Liver (tissue), 9 donors: Measurements from ENCODE around the gene TIMP1. TPM values are rescaled to one million over a fixed set of nuclear protein-coding genes. Genes with fewer than 3 reads are reported as not detected.

ENCODE experiments used
- DNase-seq: peaks from one replicate; pipeline ENCODE4 v3.0.0-alpha.2; 2017; ENCODE audit warnings: low spot score
- H3K27ac ChIP-seq, 2 donors: one replicate each; pipeline ENCODE4 v1.7.0; 2013; ENCODE audit warnings: inconsistent platforms in 2 of 2, low read length in 2 of 2, control low read depth in 1 of 2, low read depth in 1 of 2, mild to moderate bottlenecking in 1 of 2
- H3K27me3 ChIP-seq, 4 donors: one replicate each; pipeline versions ENCODE4 v1.6.1 to v1.7.0; 2013; ENCODE audit warnings: low read length in 3 of 4, inconsistent platforms in 1 of 4, mild to moderate bottlenecking in 1 of 4, moderate library complexity in 1 of 4; ENCODE audit not compliant: control insufficient read depth in 4 of 4, insufficient read depth in 4 of 4
- H3K36me3 ChIP-seq, 4 donors: one replicate each; pipeline versions ENCODE4 v1.6.1 to v1.7.0; 2013; ENCODE audit warnings: low read length in 3 of 4, mild to moderate bottlenecking in 3 of 4, low read depth in 1 of 4, moderate library complexity in 1 of 4; ENCODE audit not compliant: control insufficient read depth in 4 of 4, insufficient read depth in 3 of 4
- H3K4me1 ChIP-seq, 4 donors: one replicate each; pipeline versions ENCODE4 v1.6.1 to v1.7.0; 2013; ENCODE audit warnings: low read length in 3 of 4, mild to moderate bottlenecking in 3 of 4, moderate library complexity in 1 of 4; ENCODE audit not compliant: control insufficient read depth in 4 of 4, insufficient read depth in 4 of 4
- H3K4me3 ChIP-seq, 3 donors: one replicate each; pipeline versions ENCODE4 v1.6.1 to v1.7.0; 2013; ENCODE audit warnings: low read length in 3 of 3, control low read depth in 1 of 3, low read depth in 1 of 3, mild to moderate bottlenecking in 1 of 3
- H3K9ac ChIP-seq, 2 donors: one replicate each; pipeline ENCODE4 v1.7.0; 2013; ENCODE audit warnings: low read length in 2 of 2, mild to moderate bottlenecking in 2 of 2, moderate library complexity in 2 of 2, control low read depth in 1 of 2, low read depth in 1 of 2
- H3K9me3 ChIP-seq, 4 donors: one replicate each; pipeline versions ENCODE4 v1.6.1 to v1.7.0; 2013; ENCODE audit warnings: low read length in 3 of 4; ENCODE audit not compliant: control insufficient read depth in 4 of 4
- ATF3 ChIP-seq: IDR thresholded peaks from 2 replicates; pipeline ENCODE4 v1.6.1; 2016; ENCODE audit warnings: antibody characterized with exemption
- CTCF ChIP-seq: fragments of 150-350 bp; IDR thresholded peaks from 2 replicates; pipeline ENCODE4 v1.5.1; 2017; ENCODE audit warnings: improper control_type of control experiment, low read depth, low read length; ENCODE audit not compliant: missing input control
- EGR1 ChIP-seq, 2 donors: IDR thresholded peaks; 2 replicates each; pipeline ENCODE4 v1.6.1; 2016 to 2018; ENCODE audit warnings: antibody characterized with exemption in 2 of 2, low read depth in 2 of 2
- FOXA1 ChIP-seq: IDR thresholded peaks from 2 replicates; pipeline ENCODE4 v1.6.1; 2016; ENCODE audit warnings: antibody characterized with exemption
- FOXA2 ChIP-seq: IDR thresholded peaks from 2 replicates; pipeline ENCODE4 v1.6.1; 2016; ENCODE audit warnings: antibody characterized with exemption
- GABPA ChIP-seq, 2 donors: IDR thresholded peaks in 1 of 2; conservative IDR thresholded peaks in 1 of 2; 2 replicates each; pipeline ENCODE4 v1.6.1; 2016; ENCODE audit warnings: antibody characterized with exemption in 2 of 2, mild to moderate bottlenecking in 1 of 2, moderate library complexity in 1 of 2
- HNF4A ChIP-seq, 2 donors: conservative IDR thresholded peaks; 2 replicates each; pipeline ENCODE4 v1.6.1; 2016; ENCODE audit warnings: antibody characterized with exemption in 2 of 2, mild to moderate bottlenecking in 2 of 2
- HNF4G ChIP-seq: IDR thresholded peaks from 2 replicates; pipeline ENCODE4 v1.6.1; 2016; ENCODE audit warnings: antibody characterized with exemption
- JUND ChIP-seq, 2 donors: IDR thresholded peaks; 2 replicates each; pipeline ENCODE4 v1.6.1; 2016; ENCODE audit warnings: antibody characterized with exemption in 2 of 2
- MAX ChIP-seq: IDR thresholded peaks from 2 replicates; pipeline ENCODE4 v1.6.1; 2016; ENCODE audit warnings: antibody characterized with exemption
- NR2F2 ChIP-seq: IDR thresholded peaks from 2 replicates; pipeline ENCODE4 v1.6.1; 2016; ENCODE audit warnings: antibody characterized with exemption
- RAD21 ChIP-seq, 2 donors: IDR thresholded peaks; 2 replicates each; pipeline ENCODE4 v1.6.1; 2016; ENCODE audit warnings: antibody characterized with exemption in 2 of 2, mild to moderate bottlenecking in 2 of 2
- REST ChIP-seq: IDR thresholded peaks from 2 replicates; pipeline ENCODE4 v1.6.1; 2016; ENCODE audit warnings: antibody characterized with exemption, mild to moderate bottlenecking
- RXRA ChIP-seq, 2 donors: IDR thresholded peaks; 2 replicates each; pipeline ENCODE4 v1.6.1; 2017 to 2018; ENCODE audit warnings: antibody characterized with exemption in 2 of 2, mild to moderate bottlenecking in 1 of 2
- SP1 ChIP-seq: IDR thresholded peaks from 2 replicates; pipeline ENCODE4 v1.6.1; 2018; ENCODE audit warnings: antibody characterized with exemption, mild to moderate bottlenecking
- TAF1 ChIP-seq: conservative IDR thresholded peaks from 2 replicates; pipeline ENCODE4 v1.6.1; 2016; ENCODE audit warnings: antibody characterized with exemption, mild to moderate bottlenecking
- YY1 ChIP-seq: IDR thresholded peaks from 2 replicates; pipeline ENCODE4 v1.6.1; 2016; ENCODE audit warnings: antibody characterized with exemption, mild to moderate bottlenecking
- ZBTB33 ChIP-seq: IDR thresholded peaks from 2 replicates; pipeline ENCODE4 v1.6.1; 2016; ENCODE audit warnings: antibody characterized with exemption
- WGBS: extraction: QIAGEN DNeasy Blood & Tissue Kit; methylation state at CpG from one replicate; pipeline ENCODE4 v1.1.7; 2013; 5-methylcytosine and 5-hydroxymethylcytosine counted together
- polyA plus RNA-seq, 2 donors: library from polyadenylated mRNA; stranded (reverse) in 1 of 2; unstranded in 1 of 2; fragments of 200-250 nt in 1 of 2; fragments of >200 nt in 1 of 2; fragmentation: Nextera tagmentation in 1 of 2; extraction: Ambion mirVana in 1 of 2; gene quantifications; one replicate each; pipeline versions ENCODE4 v1.2.1 to v1.2.3, GENCODE V29; 2013 to 2015
- total RNA-seq, 2 donors: library from RNA; depleted of rRNA; stranded (reverse); fragments of >200 nt; gene quantifications; one replicate each; pipeline ENCODE4 v1.2.3, GENCODE V29; 2014
- donor health status: healthy.
- donor health status: healthy.
- donor health status: healthy.
- donor health status: healthy.
- donor health status: healthy.

Gene TIMP1
- total and polyA plus RNA-seq, 4 donors, result 18.0 to 1,609 (median 146) TPM

- no peak for DNase-seq
- WGBS, result 8% methylated on average over 15 of the region's 15 CpGs
Observed at GRCh38 chrX:47560179-47560933, 21.9 kb upstream of the TIMP1 start.

GRCh38 chrX:47560934-47561658 is 21.1 kb upstream of the TIMP1 start, which contains the start of gene ARAF:
TSS of gene ARAF (plus strand) at chrX:47561205. CDS start at chrX:47562968, 1,763 bp downstream.
- no peaks in the 10 kb centered on the region for H3K9me3 ChIP-seq
- TF ChIP-seq RXRA (IDR thresholded peaks at IDR 0.05), result peak; percentile 70 to 74
- TF ChIP-seq TAF1, result no peak
- TF ChIP-seq JUND (IDR thresholded peaks at IDR 0.05), result no peak
- peak in 1 of 2 donors; percentile 74 for TF ChIP-seq GABPA (IDR thresholded peaks at IDR 0.05 in 1 of 2, conservative IDR thresholded peaks at IDR 0.05 in 1 of 2)
- no peak for TF ChIP-seq HNF4G
- TF ChIP-seq EGR1 (IDR thresholded peaks at IDR 0.05; ENCODE audit: low read depth in 2 of 2), result no peak
- no peak for TF ChIP-seq HNF4A (conservative IDR thresholded peaks at IDR 0.05)
- TF ChIP-seq ZBTB33, result peak; percentile 8
- no peak for TF ChIP-seq FOXA1
- TF ChIP-seq NR2F2, result peak; percentile 49
- TF ChIP-seq SP1, result peak; percentile 93
- TF ChIP-seq ATF3, result peak; percentile 9
- TF ChIP-seq RAD21 (IDR thresholded peaks at IDR 0.05), result peak in 1 of 2 donors; percentile 15
- no peak for TF ChIP-seq FOXA2
- TF ChIP-seq REST, result peak; percentile 45
- TF ChIP-seq MAX, result no peak
- TF ChIP-seq YY1, result peak; percentile 92
- TF ChIP-seq CTCF, result no peak
- under 1% methylated on average over 59 of the region's 59 CpGs for WGBS
- peak within 1 kb of the TSS; percentile 89 to 91 for H3K27ac ChIP-seq
- H3K4me3 ChIP-seq, result peak within 1 kb of the TSS; percentile 64 to 82 (median 78)
- H3K27me3 ChIP-seq, result no peaks in the 10 kb centered on the region
- peaks cover 0 to 16% (median 7%) of the 10 kb centered on the region in 4 donors for H3K36me3 ChIP-seq
- peak within 1 kb of the TSS; percentile 33 to 69 for H3K9ac ChIP-seq
- H3K4me1 ChIP-seq, result peaks cover 7 to 28% (median 20%) of the 10 kb centered on the region in 4 donors
- DNase-seq, result peak; percentile 94

More at GRCh38 chrX:47560179-47560933, 21.9 kb upstream of the TIMP1 start:
- peak overlapping the region in 2 of 3 donors; percentile 42 to 44 for H3K4me3 ChIP-seq
- H3K27me3 ChIP-seq, result no peaks in the 10 kb centered on the region
- H3K4me1 ChIP-seq, result peaks cover 9 to 32% (median 20%) of the 10 kb centered on the region in 4 donors
- peak overlapping the region; percentile 89 to 91 for H3K27ac ChIP-seq
- H3K9ac ChIP-seq, result peak overlapping the region; percentile 33 to 60
- no peaks in the 10 kb centered on the region for H3K9me3 ChIP-seq
- TF ChIP-seq MAX (peak; percentile 12), HNF4A (conservative IDR thresholded peaks at IDR 0.05) (no peak), NR2F2 (peak; percentile 54), YY1 (no peak)
- peaks cover 0 to 16% (median 7%) of the 10 kb centered on the region in 4 donors for H3K36me3 ChIP-seq
